ENCODE data around the gene PHLDB1. TPM values are rescaled to one million over a fixed set of nuclear protein-coding genes. Genes with fewer than 3 reads are reported as not detected.

PHLDB1 gene
- polyA plus RNA-seq, 1 of the 3 experiments (the other 2 are of a cell fraction): 89.4 TPM

DNA sequence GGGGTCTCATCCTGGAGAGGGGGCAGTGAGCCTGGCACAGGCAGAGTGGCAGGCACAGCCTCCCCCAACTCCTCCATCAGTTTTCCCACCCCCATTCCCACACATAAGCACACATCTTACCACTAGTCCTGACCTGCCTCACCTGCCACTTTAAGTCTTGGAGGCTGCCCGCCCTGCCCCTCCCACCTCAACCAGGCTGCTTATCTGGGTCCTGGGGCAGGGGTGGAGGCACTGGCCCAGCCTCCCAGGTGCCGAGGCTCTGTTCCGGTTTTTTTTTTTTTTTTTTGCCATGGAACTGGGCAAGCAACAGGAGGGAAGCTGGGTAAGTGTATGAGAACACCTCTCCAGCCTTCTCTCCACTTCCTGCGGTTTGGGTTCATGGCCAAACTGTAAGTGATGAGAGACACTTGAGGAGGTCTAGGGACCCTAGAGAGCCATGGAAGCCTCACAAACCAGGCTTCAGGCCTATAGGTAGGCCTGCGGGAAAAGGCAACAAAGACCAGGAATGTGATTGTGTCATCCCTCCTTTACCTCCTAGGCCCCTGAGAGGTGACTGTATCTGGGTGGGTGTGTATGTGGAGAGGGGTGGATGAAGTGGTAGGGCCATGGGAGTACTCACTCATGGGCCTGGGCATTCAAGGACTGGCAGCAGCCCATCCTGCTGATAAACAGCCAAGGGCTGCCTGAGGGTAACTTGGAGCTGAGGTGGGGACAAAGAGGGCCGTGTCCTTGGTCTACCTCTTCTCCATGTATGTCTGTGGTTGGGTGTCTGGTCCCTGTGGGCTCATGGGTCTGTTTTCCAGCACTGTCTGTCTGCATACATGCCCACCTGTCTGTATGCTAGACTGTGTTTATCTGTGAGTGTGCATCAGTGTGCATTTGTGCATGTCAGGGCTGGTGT, 22.6 kb downstream of the PHLDB1 start:
- DNase-seq: no peak
- CTCF ChIA-PET: interaction anchor here (0.6 to 1.6 kb wide), 6 partner anchors 11 to 1839 kb away, joined by 3 to 5 read pairs (median 3); partner anchors contain the start of gene PHLDB1
- H2AFZ ChIP-seq (ENCODE audit: low read depth): no peak overlapping the region
- H3K9me3 ChIP-seq: no peaks in the 10 kb centered on the region
- POLR2A ChIA-PET: no interaction called here
- H3K9ac ChIP-seq: no peak overlapping the region
- peaks cover 84% of the 10 kb centered on the region for H4K20me1 ChIP-seq (ENCODE audit: insufficient read depth)
- 93% methylated on average over 5 of the region's 6 CpGs for WGBS (ENCODE audit: low lambda C conversion rate)
- TF ChIP-seq RFX5 (IDR thresholded peaks at IDR 0.05; ENCODE audit: low read length): no peak
- TF ChIP-seq, protein P1, sequence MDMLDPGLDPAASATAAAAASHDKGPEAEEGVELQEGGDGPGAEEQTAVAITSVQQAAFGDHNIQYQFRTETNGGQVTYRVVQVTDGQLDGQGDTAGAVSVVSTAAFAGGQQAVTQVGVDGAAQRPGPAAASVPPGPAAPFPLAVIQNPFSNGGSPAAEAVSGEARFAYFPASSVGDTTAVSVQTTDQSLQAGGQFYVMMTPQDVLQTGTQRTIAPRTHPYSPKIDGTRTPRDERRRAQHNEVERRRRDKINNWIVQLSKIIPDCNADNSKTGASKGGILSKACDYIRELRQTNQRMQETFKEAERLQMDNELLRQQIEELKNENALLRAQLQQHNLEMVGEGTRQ (IDR thresholded peaks at IDR 0.05; ENCODE audit: borderline replicate concordance, low read depth, low read length): no peak
- TF ChIP-seq, protein P2, sequence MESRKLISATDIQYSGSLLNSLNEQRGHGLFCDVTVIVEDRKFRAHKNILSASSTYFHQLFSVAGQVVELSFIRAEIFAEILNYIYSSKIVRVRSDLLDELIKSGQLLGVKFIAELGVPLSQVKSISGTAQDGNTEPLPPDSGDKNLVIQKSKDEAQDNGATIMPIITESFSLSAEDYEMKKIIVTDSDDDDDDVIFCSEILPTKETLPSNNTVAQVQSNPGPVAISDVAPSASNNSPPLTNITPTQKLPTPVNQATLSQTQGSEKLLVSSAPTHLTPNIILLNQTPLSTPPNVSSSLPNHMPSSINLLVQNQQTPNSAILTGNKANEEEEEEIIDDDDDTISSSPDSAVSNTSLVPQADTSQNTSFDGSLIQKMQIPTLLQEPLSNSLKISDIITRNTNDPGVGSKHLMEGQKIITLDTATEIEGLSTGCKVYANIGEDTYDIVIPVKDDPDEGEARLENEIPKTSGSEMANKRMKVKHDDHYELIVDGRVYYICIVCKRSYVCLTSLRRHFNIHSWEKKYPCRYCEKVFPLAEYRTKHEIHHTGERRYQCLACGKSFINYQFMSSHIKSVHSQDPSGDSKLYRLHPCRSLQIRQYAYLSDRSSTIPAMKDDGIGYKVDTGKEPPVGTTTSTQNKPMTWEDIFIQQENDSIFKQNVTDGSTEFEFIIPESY (IDR thresholded peaks at IDR 0.05; ENCODE audit: borderline replicate concordance, low read depth): no peak
- TF ChIP-seq TAF1 (IDR thresholded peaks at IDR 0.05; ENCODE audit: borderline replicate concordance, low read depth, low read length): no peak
- no peak for TF ChIP-seq FOXJ3 (CRISPR knock-in tag; IDR thresholded peaks at IDR 0.05)
- TF ChIP-seq, protein P3, sequence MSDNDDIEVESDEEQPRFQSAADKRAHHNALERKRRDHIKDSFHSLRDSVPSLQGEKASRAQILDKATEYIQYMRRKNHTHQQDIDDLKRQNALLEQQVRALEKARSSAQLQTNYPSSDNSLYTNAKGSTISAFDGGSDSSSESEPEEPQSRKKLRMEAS (IDR thresholded peaks at IDR 0.05; ENCODE audit: low read depth): no peak
- H3F3A ChIP-seq (replicated peaks; ENCODE audit: insufficient read depth): peaks cover 6% of the 10 kb centered on the region
- no peak overlapping the region for H3K4me2 ChIP-seq
- H3K27me3 ChIP-seq (ENCODE audit: insufficient read depth): no peaks in the 10 kb centered on the region
- H3K27ac ChIP-seq (ENCODE audit: low read depth in 2 of 2, low read length in 1 of 2): peak overlapping the region in 1 of 2 experiments; percentile 25; a peak in 1 of 4 replicates
- peaks cover 86% of the 10 kb centered on the region for H3K79me2 ChIP-seq (ENCODE audit: insufficient read depth)
- H3K4me3 ChIP-seq (ENCODE audit: low read depth in 2 of 2, low read length in 1 of 2): no peak overlapping the region
- H3K4me1 ChIP-seq (ENCODE audit: control insufficient read depth in 1 of 2, insufficient read depth in 2 of 2, low read depth in 1 of 2, low read length in 1 of 2): peaks cover 9 to 18% of the 10 kb centered on the region in 2 experiments; a peak in 3 of 4 replicates
- H3K9me2 ChIP-seq: no peaks in the 10 kb centered on the region
- H3K36me3 ChIP-seq (replicated peaks in 1 of 2; ENCODE audit: control insufficient read depth in 1 of 2, insufficient read depth in 2 of 2, low read length in 1 of 2): peaks cover 58 to 85% of the 10 kb centered on the region in 2 experiments

DNA sequence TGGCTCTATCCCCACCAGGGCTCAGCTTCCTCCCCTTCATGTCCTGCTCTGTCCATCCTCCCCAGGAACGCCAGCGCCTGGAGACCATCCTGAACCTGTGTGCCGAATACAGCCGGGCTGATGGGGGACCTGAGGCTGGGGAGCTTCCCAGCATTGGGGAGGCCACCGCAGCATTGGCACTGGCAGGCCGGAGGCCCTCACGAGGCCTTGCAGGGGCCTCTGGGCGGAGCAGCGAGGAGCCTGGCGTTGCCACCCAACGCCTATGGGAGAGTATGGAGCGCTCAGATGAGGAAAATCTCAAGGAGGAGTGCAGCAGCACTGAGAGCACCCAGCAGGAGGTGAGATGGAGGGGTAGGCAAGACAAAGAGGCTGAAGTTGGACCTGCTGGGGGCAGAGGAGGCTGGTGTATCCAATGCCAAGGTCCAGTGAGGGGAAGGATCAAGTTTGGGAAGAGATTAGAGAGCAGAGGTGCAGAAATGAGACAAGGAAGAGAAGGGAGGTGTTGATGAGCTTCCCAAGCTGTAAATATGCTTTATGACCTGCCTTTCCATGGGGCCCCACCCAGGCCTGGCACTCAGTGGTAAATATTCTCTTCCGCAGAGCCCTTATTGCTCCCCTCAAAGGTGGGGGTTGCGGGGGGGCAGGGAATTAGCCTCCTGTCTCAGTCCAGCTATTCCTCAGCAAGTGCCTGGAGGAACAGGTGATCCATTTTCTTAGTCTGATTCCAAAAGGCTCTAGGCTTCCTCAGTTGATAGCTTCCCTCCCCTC, 23.9 kb downstream of the PHLDB1 start:
- no peak overlapping the region for H3K4me3 ChIP-seq (ENCODE audit: low read depth in 2 of 2, low read length in 1 of 2)
- no peaks in the 10 kb centered on the region for H3K9me3 ChIP-seq
- H3K9ac ChIP-seq: no peak overlapping the region
- H3K27ac ChIP-seq (ENCODE audit: low read depth in 2 of 2, low read length in 1 of 2): no peak overlapping the region
- H2AFZ ChIP-seq (ENCODE audit: low read depth): no peak overlapping the region
- H3F3A ChIP-seq (replicated peaks; ENCODE audit: insufficient read depth): peaks cover 6% of the 10 kb centered on the region
- H3K9me2 ChIP-seq: no peaks in the 10 kb centered on the region
- H3K79me2 ChIP-seq (ENCODE audit: insufficient read depth): peaks cover 75% of the 10 kb centered on the region
- TF ChIP-seq, protein P3 (IDR thresholded peaks at IDR 0.05; ENCODE audit: low read depth): no peak
- TF ChIP-seq, protein P4, sequence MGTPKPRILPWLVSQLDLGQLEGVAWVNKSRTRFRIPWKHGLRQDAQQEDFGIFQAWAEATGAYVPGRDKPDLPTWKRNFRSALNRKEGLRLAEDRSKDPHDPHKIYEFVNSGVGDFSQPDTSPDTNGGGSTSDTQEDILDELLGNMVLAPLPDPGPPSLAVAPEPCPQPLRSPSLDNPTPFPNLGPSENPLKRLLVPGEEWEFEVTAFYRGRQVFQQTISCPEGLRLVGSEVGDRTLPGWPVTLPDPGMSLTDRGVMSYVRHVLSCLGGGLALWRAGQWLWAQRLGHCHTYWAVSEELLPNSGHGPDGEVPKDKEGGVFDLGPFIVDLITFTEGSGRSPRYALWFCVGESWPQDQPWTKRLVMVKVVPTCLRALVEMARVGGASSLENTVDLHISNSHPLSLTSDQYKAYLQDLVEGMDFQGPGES (IDR thresholded peaks at IDR 0.05; ENCODE audit: low read depth, low read length): no peak
- TF ChIP-seq, protein P5, sequence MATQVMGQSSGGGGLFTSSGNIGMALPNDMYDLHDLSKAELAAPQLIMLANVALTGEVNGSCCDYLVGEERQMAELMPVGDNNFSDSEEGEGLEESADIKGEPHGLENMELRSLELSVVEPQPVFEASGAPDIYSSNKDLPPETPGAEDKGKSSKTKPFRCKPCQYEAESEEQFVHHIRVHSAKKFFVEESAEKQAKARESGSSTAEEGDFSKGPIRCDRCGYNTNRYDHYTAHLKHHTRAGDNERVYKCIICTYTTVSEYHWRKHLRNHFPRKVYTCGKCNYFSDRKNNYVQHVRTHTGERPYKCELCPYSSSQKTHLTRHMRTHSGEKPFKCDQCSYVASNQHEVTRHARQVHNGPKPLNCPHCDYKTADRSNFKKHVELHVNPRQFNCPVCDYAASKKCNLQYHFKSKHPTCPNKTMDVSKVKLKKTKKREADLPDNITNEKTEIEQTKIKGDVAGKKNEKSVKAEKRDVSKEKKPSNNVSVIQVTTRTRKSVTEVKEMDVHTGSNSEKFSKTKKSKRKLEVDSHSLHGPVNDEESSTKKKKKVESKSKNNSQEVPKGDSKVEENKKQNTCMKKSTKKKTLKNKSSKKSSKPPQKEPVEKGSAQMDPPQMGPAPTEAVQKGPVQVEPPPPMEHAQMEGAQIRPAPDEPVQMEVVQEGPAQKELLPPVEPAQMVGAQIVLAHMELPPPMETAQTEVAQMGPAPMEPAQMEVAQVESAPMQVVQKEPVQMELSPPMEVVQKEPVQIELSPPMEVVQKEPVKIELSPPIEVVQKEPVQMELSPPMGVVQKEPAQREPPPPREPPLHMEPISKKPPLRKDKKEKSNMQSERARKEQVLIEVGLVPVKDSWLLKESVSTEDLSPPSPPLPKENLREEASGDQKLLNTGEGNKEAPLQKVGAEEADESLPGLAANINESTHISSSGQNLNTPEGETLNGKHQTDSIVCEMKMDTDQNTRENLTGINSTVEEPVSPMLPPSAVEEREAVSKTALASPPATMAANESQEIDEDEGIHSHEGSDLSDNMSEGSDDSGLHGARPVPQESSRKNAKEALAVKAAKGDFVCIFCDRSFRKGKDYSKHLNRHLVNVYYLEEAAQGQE (IDR thresholded peaks at IDR 0.05; ENCODE audit: low read depth, low read length): no peak
- TF ChIP-seq FOXM1 (IDR thresholded peaks at IDR 0.05; ENCODE audit: low read depth): no peak
- TF ChIP-seq MEF2A (IDR thresholded peaks at IDR 0.05; ENCODE audit: borderline replicate concordance, low read depth): no peak
- TF ChIP-seq TEAD4 (IDR thresholded peaks at IDR 0.05; ENCODE audit: borderline replicate concordance, insufficient read depth): no peak
- H3K4me2 ChIP-seq: no peak overlapping the region
- peaks cover 56 to 87% of the 10 kb centered on the region in 2 experiments for H3K36me3 ChIP-seq (replicated peaks in 1 of 2; ENCODE audit: control insufficient read depth in 1 of 2, insufficient read depth in 2 of 2, low read length in 1 of 2)
- H4K20me1 ChIP-seq (ENCODE audit: insufficient read depth): peaks cover 76% of the 10 kb centered on the region
- WGBS (ENCODE audit: low lambda C conversion rate): 91% methylated on average over 14 of the region's 14 CpGs
- DNase-seq: no peak
- CTCF ChIA-PET: interaction anchor here (0.8 to 1.8 kb wide), 4 partner anchors 10 to 36 kb away, joined by 3 to 5 read pairs (median 4); no protein-coding TSS in a partner anchor
- no peaks in the 10 kb centered on the region for H3K27me3 ChIP-seq (ENCODE audit: insufficient read depth)
- POLR2A ChIA-PET: interaction anchor here (1.4 kb wide), 1 partner anchor 9 kb away, joined by 7 read pairs; no protein-coding TSS in a partner anchor
- peaks cover 8 to 9% of the 10 kb centered on the region in 2 experiments; a peak in 2 of 4 replicates for H3K4me1 ChIP-seq (ENCODE audit: control insufficient read depth in 1 of 2, insufficient read depth in 2 of 2, low read depth in 1 of 2, low read length in 1 of 2)

Data from SK-N-SH (cell line).